ENCODE results near the gene SRBD1.

DNA sequence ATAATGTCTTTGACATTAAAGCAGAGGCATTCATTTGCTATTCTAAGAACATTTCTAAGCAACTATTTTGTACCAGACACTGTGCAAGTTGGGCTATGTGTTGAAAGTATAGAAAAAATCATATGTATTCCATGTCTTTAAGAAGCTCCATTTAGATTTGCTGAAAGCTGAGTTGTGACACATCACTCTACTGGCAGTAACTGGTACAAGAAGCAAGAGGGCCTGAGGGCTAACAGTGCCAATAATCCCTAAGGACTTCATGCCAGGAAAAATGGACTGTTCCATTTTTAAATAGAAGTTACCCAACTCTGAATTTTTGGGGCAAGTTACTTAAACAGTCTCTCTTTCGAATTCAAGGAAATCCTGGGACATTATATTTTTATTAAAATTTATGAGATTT, 178.7 kb downstream of the SRBD1 start:
- TF ChIP-seq POLR2AphosphoS5 (IDR thresholded peaks at IDR 0.05; ENCODE audit: low read depth, low read length) (no peak), POLR2A (IDR thresholded peaks at IDR 0.05; ENCODE audit: low read depth, low read length) (no peak), TAF1 (IDR thresholded peaks at IDR 0.05; ENCODE audit: low read depth, low read length) (no peak), SPI1 (IDR thresholded peaks at IDR 0.05; ENCODE audit: low read depth, low read length) (no peak), PAX5 (IDR thresholded peaks at IDR 0.05; ENCODE audit: insufficient read depth, low read length, severe bottlenecking) (no peak), POU2F2 (IDR thresholded peaks at IDR 0.05; ENCODE audit: low read depth, low read length) (no peak)
